Neural progenitor cell (in vitro differentiated cells): ENCODE results near the gene MYO5A. TPM values are rescaled to one million over a fixed set of nuclear protein-coding genes. Genes with fewer than 3 reads are reported as not detected.

Experiments used
- DNase-seq: peaks from one replicate; pipeline ENCODE4 v3.0.0-alpha.2; 2016; ENCODE audit warnings: low spot score
- H2AFZ ChIP-seq: fragments of 200-600 bp; sonication (generic); replicated peaks from 2 replicates; pipeline ENCODE4 v1.6.1; 2016; ENCODE audit warnings: antibody characterized with exemption
- H3F3A ChIP-seq: fragments of 200-600 bp; sonication (generic); 2 replicates; pipeline ENCODE4 v1.6.1; 2016; ENCODE audit warnings: antibody characterized with exemption, low read depth
- H3K27ac ChIP-seq: fragments of 200-600 bp; sonication (generic); 2 replicates; pipeline ENCODE4 v1.5.1; 2016; ENCODE audit warnings: mild to moderate bottlenecking
- H3K27me3 ChIP-seq: fragments of 200-600 bp; sonication (generic); 2 replicates; pipeline ENCODE4 v1.6.1; 2016; ENCODE audit warnings: mild to moderate bottlenecking, moderate library complexity
- H3K36me3 ChIP-seq: fragments of 200-600 bp; sonication (generic); 2 replicates; pipeline ENCODE4 v1.5.1; 2016
- H3K4me1 ChIP-seq: fragments of 200-600 bp; sonication (generic); 2 replicates; pipeline ENCODE4 v1.6.1; 2016; ENCODE audit warnings: mixed run types
- H3K4me2 ChIP-seq: fragments of 200-600 bp; sonication (generic); 2 replicates; pipeline ENCODE4 v1.6.1; 2016
- H3K4me3 ChIP-seq: fragments of 200-600 bp; sonication (generic); 2 replicates; pipeline ENCODE4 v1.5.1; 2016
- H3K79me2 ChIP-seq: fragments of 200-600 bp; sonication (generic); 2 replicates; pipeline ENCODE4 v1.6.1; 2016; ENCODE audit warnings: low read depth
- H3K9ac ChIP-seq: fragments of 200-600 bp; sonication (generic); 2 replicates; pipeline ENCODE4 v1.6.1; 2016
- H3K9me3 ChIP-seq: fragments of 200-600 bp; sonication (generic); 2 replicates; pipeline ENCODE4 v1.5.1; 2016; ENCODE audit warnings: low read depth
- H4K20me1 ChIP-seq: fragments of 200-600 bp; sonication (generic); 2 replicates; pipeline ENCODE4 v1.6.1; 2016; ENCODE audit warnings: low read depth
- H3K27ac Mint-ChIP-seq: 3 replicates; pipeline ENCODE4 v1.8.0; 2021; ENCODE audit warnings: mixed read lengths
- H3K27me3 Mint-ChIP-seq: 2 replicates; pipeline ENCODE4 v1.8.0; 2022; ENCODE audit warnings: low read depth, mild to moderate bottlenecking, inconsistent platforms, moderate library complexity, mixed read lengths; ENCODE audit not compliant: insufficient read depth
- H3K36me3 Mint-ChIP-seq: 3 replicates; pipeline ENCODE4 v1.8.0; 2021; ENCODE audit warnings: mixed read lengths
- H3K4me1 Mint-ChIP-seq: 3 replicates; pipeline ENCODE4 v1.8.0; 2021; ENCODE audit warnings: mixed read lengths
- H3K4me3 Mint-ChIP-seq: 3 replicates; pipeline ENCODE4 v1.8.0; 2021; ENCODE audit warnings: mild to moderate bottlenecking, moderate library complexity, mixed read lengths
- H3K9me3 Mint-ChIP-seq: 3 replicates; pipeline ENCODE4 v1.8.0; 2020; ENCODE audit warnings: mixed read lengths
- EZH2 ChIP-seq: fragments of 200-600 bp; sonication (generic); IDR thresholded peaks from 2 replicates; pipeline ENCODE4 v1.6.1; 2017; ENCODE audit warnings: antibody characterized with exemption, mild to moderate bottlenecking, moderate library complexity
- EZH2phosphoT487 ChIP-seq: fragments of 200-600 bp; sonication (generic); IDR thresholded peaks from 2 replicates; pipeline ENCODE4 v1.6.1; 2017; ENCODE audit warnings: antibody characterized with exemption
- total RNA-seq: library from RNA; depleted of rRNA; stranded (reverse); fragments of >200 nt; gene quantifications from 2 replicates; pipeline ENCODE4 v1.2.3, GENCODE V29; 2015; ENCODE audit warnings: low replicate concordance
- TF ChIP-seq, protein P1 (sequence below): fragments of 200-600 bp; sonication (generic); IDR thresholded peaks from 2 replicates; pipeline ENCODE4 v1.5.1; 2017; ENCODE audit warnings: antibody characterized with exemption, mild to moderate bottlenecking

The MYO5A gene
- total RNA-seq, 1 donor from 2014 or later, result 34.3 TPM

GRCh38 chr15:52309154-52309548, 219.5 kb downstream of the MYO5A start:
- Histone ChIP-seq H3K36me3 (no peaks in the 10 kb centered on the region), H3K27me3 (no peaks in the 10 kb centered on the region), H3K4me1 (no peaks in the 10 kb centered on the region), H2AFZ (no peak overlapping the region), H3K4me3 (no peak overlapping the region), H3K27ac (no peak overlapping the region), H4K20me1 (no peaks in the 10 kb centered on the region), H3F3A (no peaks in the 10 kb centered on the region), H3K79me2 (no peaks in the 10 kb centered on the region), H3K4me2 (no peak overlapping the region), H3K9ac (no peak overlapping the region), H3K9me3 (no peaks in the 10 kb centered on the region)
- Mint-ChIP-seq H3K36me3 (peaks cover 6% of the 10 kb centered on the region), H3K4me1 (peaks cover 3% of the 10 kb centered on the region), H3K4me3 (no peak overlapping the region), H3K27ac (no peak overlapping the region), H3K9me3 (no peaks in the 10 kb centered on the region), H3K27me3 (peaks cover 2% of the 10 kb centered on the region)
- no peak for DNase-seq
- TF ChIP-seq, protein P1, sequence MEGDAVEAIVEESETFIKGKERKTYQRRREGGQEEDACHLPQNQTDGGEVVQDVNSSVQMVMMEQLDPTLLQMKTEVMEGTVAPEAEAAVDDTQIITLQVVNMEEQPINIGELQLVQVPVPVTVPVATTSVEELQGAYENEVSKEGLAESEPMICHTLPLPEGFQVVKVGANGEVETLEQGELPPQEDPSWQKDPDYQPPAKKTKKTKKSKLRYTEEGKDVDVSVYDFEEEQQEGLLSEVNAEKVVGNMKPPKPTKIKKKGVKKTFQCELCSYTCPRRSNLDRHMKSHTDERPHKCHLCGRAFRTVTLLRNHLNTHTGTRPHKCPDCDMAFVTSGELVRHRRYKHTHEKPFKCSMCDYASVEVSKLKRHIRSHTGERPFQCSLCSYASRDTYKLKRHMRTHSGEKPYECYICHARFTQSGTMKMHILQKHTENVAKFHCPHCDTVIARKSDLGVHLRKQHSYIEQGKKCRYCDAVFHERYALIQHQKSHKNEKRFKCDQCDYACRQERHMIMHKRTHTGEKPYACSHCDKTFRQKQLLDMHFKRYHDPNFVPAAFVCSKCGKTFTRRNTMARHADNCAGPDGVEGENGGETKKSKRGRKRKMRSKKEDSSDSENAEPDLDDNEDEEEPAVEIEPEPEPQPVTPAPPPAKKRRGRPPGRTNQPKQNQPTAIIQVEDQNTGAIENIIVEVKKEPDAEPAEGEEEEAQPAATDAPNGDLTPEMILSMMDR, result no peak
- no peak for TF ChIP-seq EZH2phosphoT487
- no peak for TF ChIP-seq EZH2

GRCh38 chr15:52308446-52309153, 220.1 kb downstream of the MYO5A start:
- H3K4me3 Mint-ChIP-seq, result no peak overlapping the region
- H3K9ac ChIP-seq, result no peak overlapping the region

DNA sequence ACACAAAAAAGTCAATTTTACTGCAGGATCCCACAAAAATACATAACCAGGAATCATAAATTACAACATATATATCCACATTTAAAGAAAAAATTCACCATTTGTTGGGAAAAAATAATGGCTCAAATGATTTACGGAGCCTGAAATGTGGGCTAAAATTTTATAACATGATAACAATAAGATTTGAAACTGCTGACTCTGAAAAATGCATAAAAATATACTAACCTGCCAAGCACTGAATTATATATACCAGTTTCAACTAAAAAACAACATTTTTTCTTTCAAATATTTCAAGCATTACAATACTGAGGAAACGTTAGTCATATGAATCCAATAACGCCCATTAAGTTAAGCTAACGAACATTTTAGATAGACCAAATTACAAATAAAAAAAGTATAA, 220.8 kb downstream of the MYO5A start:
- no peak overlapping the region for H3K27ac Mint-ChIP-seq

More at GRCh38 chr15:52308446-52309153, 220.1 kb downstream of the MYO5A start:
- Histone ChIP-seq H3K27me3 (no peaks in the 10 kb centered on the region), H3F3A (no peaks in the 10 kb centered on the region), H3K27ac (no peak overlapping the region), H2AFZ (no peak overlapping the region), H3K4me2 (no peak overlapping the region), H3K4me3 (no peak overlapping the region), H3K9me3 (no peaks in the 10 kb centered on the region), H3K36me3 (no peaks in the 10 kb centered on the region), H3K4me1 (no peaks in the 10 kb centered on the region), H3K79me2 (no peaks in the 10 kb centered on the region), H4K20me1 (no peaks in the 10 kb centered on the region)
- H3K4me1 Mint-ChIP-seq, result peaks cover 3% of the 10 kb centered on the region
- no peaks in the 10 kb centered on the region for H3K9me3 Mint-ChIP-seq
- peaks cover 2% of the 10 kb centered on the region for H3K27me3 Mint-ChIP-seq
- no peak for DNase-seq
- H3K27ac Mint-ChIP-seq, result no peak overlapping the region
- H3K36me3 Mint-ChIP-seq, result peaks cover 6% of the 10 kb centered on the region
- no peak for TF ChIP-seq EZH2phosphoT487
- TF ChIP-seq EZH2, result no peak

GRCh38 chr15:52306270-52306669, 222.4 kb downstream of the MYO5A start:
- no peak overlapping the region for H3K4me3 ChIP-seq
- no peak overlapping the region for H3K27ac ChIP-seq
- H3K9me3 ChIP-seq, result no peaks in the 10 kb centered on the region
- DNase-seq, result no peak
- no peaks in the 10 kb centered on the region for H3K27me3 ChIP-seq
- no peak overlapping the region for H3K9ac ChIP-seq
- no peak overlapping the region for H3K4me2 ChIP-seq
- no peaks in the 10 kb centered on the region for H3F3A ChIP-seq
- H3K36me3 ChIP-seq, result no peaks in the 10 kb centered on the region
- H3K4me1 Mint-ChIP-seq, result peaks cover 3% of the 10 kb centered on the region
- TF ChIP-seq EZH2phosphoT487, result no peak
- TF ChIP-seq, protein P1, result no peak
- TF ChIP-seq EZH2, result no peak
- H4K20me1 ChIP-seq, result no peaks in the 10 kb centered on the region
- H3K4me1 ChIP-seq, result no peaks in the 10 kb centered on the region
- no peak overlapping the region for H3K4me3 Mint-ChIP-seq
- H3K36me3 Mint-ChIP-seq, result peaks cover 2% of the 10 kb centered on the region
- no peaks in the 10 kb centered on the region for H3K9me3 Mint-ChIP-seq
- peaks cover 2% of the 10 kb centered on the region for H3K27me3 Mint-ChIP-seq
- no peak overlapping the region for H2AFZ ChIP-seq
- H3K79me2 ChIP-seq, result no peaks in the 10 kb centered on the region
- no peak overlapping the region for H3K27ac Mint-ChIP-seq

More for the DNA sequence above, 220.8 kb downstream of the MYO5A start:
- no peak for TF ChIP-seq EZH2phosphoT487
- no peaks in the 10 kb centered on the region for H3K27me3 ChIP-seq
- H2AFZ ChIP-seq, result no peak overlapping the region
- no peaks in the 10 kb centered on the region for H3K9me3 Mint-ChIP-seq
- H3K4me3 Mint-ChIP-seq, result no peak overlapping the region
- no peak overlapping the region for H3K4me3 ChIP-seq
- no peaks in the 10 kb centered on the region for H3K9me3 ChIP-seq
- no peak overlapping the region for H3K4me2 ChIP-seq
- no peak overlapping the region for H3K27ac ChIP-seq
- H3K9ac ChIP-seq, result no peak overlapping the region
- H3K36me3 ChIP-seq, result no peaks in the 10 kb centered on the region
- peaks cover 3% of the 10 kb centered on the region for H3K4me1 Mint-ChIP-seq
- no peak for DNase-seq
- H4K20me1 ChIP-seq, result no peaks in the 10 kb centered on the region
- H3K4me1 ChIP-seq, result no peaks in the 10 kb centered on the region
- peaks cover 2% of the 10 kb centered on the region for H3K36me3 Mint-ChIP-seq
- no peaks in the 10 kb centered on the region for H3K79me2 ChIP-seq
- peaks cover 2% of the 10 kb centered on the region for H3K27me3 Mint-ChIP-seq
- no peaks in the 10 kb centered on the region for H3F3A ChIP-seq
